Muscle layer of colon (tissue), 2 donors: Measurements from ENCODE around the gene DAPK1.

ENCODE experiments used
- H3K27ac ChIP-seq: one replicate; pipeline ENCODE4 v1.7.0; 2013; ENCODE audit warnings: low read depth, mild to moderate bottlenecking, low read length, moderate library complexity
- H3K27me3 ChIP-seq, 2 donors: one replicate each; pipeline ENCODE4 v1.7.0; 2013; ENCODE audit warnings: low read length in 2 of 2, mild to moderate bottlenecking in 2 of 2; ENCODE audit not compliant: insufficient read depth in 2 of 2, control insufficient read depth in 1 of 2
- H3K36me3 ChIP-seq: one replicate; pipeline ENCODE4 v1.7.0; 2013; ENCODE audit warnings: mild to moderate bottlenecking, low read length; ENCODE audit not compliant: insufficient read depth
- H3K4me1 ChIP-seq: one replicate; pipeline ENCODE4 v1.7.0; 2013; ENCODE audit warnings: mild to moderate bottlenecking, low read length; ENCODE audit not compliant: insufficient read depth
- H3K4me3 ChIP-seq, 2 donors: one replicate each; pipeline ENCODE4 v1.7.0; 2013; ENCODE audit warnings: low read length in 2 of 2, low read depth in 1 of 2, mild to moderate bottlenecking in 1 of 2, moderate library complexity in 1 of 2
- H3K9ac ChIP-seq: one replicate; pipeline ENCODE4 v1.7.0; 2013; ENCODE audit warnings: low read length
- H3K9me3 ChIP-seq: one replicate; pipeline ENCODE4 v1.7.0; 2013; ENCODE audit warnings: mild to moderate bottlenecking, low read length
- donor health status: abdominal sarcoma.
- donor health status: Adenocarcinoma of cecum.

The DAPK1 gene

GRCh38 chr9:87611776-87612175, 114.1 kb downstream of the DAPK1 start:
- Histone ChIP-seq H3K27ac (no peak overlapping the region), H3K36me3 (peaks cover 4% of the 10 kb centered on the region), H3K4me1 (peaks cover 60% of the 10 kb centered on the region), H3K9ac (no peak overlapping the region), H3K27me3 (no peaks in the 10 kb centered on the region), H3K4me3 (no peak overlapping the region), H3K9me3 (no peaks in the 10 kb centered on the region)

DNA sequence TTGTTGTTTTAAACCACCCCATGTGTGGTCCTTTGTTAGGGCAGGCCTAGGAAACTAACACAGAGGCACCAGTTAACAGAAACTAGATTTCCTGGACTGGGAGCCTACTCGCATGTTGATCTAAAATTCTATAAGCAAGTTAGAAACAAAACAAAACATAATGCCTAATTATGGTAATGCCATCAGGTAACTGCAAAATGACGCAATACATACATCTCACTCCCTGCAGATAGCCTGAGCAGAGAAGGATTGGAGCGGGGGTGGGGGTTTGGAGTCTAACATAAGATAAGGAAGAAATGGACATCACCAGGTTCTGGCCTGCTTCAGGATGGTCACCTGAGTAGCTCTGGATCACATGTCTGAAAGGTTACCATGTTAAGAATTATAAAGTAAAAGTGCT, 114.9 kb downstream of the DAPK1 start:
- Histone ChIP-seq H3K9me3 (no peaks in the 10 kb centered on the region), H3K4me3 (no peak overlapping the region), H3K27me3 (no peaks in the 10 kb centered on the region), H3K36me3 (peaks cover 4% of the 10 kb centered on the region), H3K4me1 (peaks cover 54% of the 10 kb centered on the region), H3K9ac (no peak overlapping the region), H3K27ac (no peak overlapping the region)

- Histone ChIP-seq H3K36me3 (peaks cover 4% of the 10 kb centered on the region), H3K27me3 (no peaks in the 10 kb centered on the region), H3K4me3 (peak overlapping the region in 1 of 2 donors; percentile 4), H3K27ac (no peak overlapping the region), H3K9ac (no peak overlapping the region), H3K4me1 (peaks cover 44% of the 10 kb centered on the region), H3K9me3 (no peaks in the 10 kb centered on the region)
Observed at GRCh38 chr9:87613265-87614111, 115.8 kb downstream of the DAPK1 start.

DNA sequence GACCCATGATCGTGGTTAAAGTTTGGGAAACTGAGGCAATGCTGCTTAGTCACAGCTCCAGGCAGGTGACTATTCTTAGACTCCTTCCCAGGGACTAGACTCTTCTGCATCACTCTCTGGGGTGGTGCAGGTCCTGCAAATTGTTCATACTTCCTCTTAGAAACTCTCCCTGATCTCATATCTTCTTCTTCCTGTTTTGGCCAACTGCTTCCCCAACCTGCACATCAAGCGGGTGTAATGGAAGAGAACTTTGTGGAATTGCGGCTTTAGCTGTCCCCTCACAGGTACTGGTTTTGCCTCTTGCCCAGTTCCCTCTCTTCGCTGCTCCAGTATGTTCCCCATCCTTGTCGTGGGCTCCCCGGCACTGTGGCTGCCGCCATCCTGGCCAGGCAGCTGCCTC, 116.7 kb downstream of the DAPK1 start:
- Histone ChIP-seq H3K4me1 (peaks cover 38% of the 10 kb centered on the region), H3K9ac (no peak overlapping the region), H3K27me3 (no peaks in the 10 kb centered on the region), H3K27ac (peak overlapping the region; percentile 23), H3K9me3 (no peaks in the 10 kb centered on the region), H3K36me3 (no peaks in the 10 kb centered on the region), H3K4me3 (no peak overlapping the region)

DNA sequence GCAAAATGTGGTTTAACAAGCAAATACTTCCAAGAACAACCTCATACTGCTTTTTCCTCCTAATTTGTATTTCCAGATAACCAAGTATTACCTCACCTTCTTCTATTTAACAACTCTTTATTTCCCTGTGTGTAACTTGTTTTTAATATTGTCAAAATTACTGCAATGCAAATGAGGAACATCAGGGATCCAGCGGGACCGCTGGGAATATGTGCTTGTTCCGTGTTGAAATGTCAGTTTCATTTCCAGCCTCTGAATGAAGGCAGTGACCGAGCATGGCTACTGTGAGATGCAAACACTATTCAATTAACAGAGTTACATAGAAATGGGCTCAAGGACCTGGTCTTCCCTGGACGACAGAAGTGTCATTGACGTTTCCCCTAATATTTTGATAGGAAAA, 117.5 kb downstream of the DAPK1 start:
- no peak overlapping the region for H3K4me3 ChIP-seq
- no peak overlapping the region for H3K27ac ChIP-seq
- no peaks in the 10 kb centered on the region for H3K36me3 ChIP-seq
- H3K9ac ChIP-seq, result no peak overlapping the region
- peaks cover 35% of the 10 kb centered on the region for H3K4me1 ChIP-seq
- H3K9me3 ChIP-seq, result no peaks in the 10 kb centered on the region
- no peaks in the 10 kb centered on the region for H3K27me3 ChIP-seq

DNA sequence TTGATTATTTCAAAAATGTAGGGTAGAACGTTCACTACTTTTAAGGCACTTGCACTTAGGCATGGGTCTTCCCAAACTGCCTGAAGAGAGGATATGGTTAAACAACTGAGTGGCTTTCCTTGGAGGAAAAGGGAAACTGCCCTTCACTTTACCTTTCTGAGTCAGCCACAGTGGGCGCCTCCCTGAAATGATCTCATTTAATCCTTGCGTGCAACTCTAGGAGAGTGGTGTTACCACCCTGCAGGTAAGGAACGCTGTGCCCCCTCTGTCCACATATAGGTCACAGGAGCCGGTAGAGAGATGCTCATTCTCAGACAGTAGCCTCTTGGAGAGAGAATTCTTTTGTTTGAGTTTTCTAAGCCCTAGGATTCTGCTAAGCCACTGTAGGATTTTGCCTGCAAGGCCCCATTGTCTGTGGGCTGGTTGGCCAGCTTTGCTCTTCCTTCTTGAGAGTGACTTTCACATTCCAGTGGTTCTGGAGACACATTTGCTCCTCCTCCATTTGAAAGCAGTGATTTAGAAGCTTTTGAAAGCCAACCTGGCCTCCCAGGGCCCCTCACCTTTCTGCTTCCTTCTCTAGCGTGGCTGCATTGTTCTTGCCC, 118.0 kb downstream of the DAPK1 start:
- Histone ChIP-seq H3K36me3 (no peaks in the 10 kb centered on the region), H3K4me3 (no peak overlapping the region), H3K4me1 (peaks cover 30% of the 10 kb centered on the region), H3K27me3 (no peaks in the 10 kb centered on the region), H3K27ac (no peak overlapping the region), H3K9ac (no peak overlapping the region), H3K9me3 (no peaks in the 10 kb centered on the region)

GRCh38 chr9:87618226-87618625, 120.6 kb downstream of the DAPK1 start:
- Histone ChIP-seq H3K27me3 (no peaks in the 10 kb centered on the region), H3K4me3 (no peak overlapping the region), H3K9ac (no peak overlapping the region), H3K4me1 (peaks cover 26% of the 10 kb centered on the region), H3K36me3 (no peaks in the 10 kb centered on the region), H3K27ac (no peak overlapping the region), H3K9me3 (no peaks in the 10 kb centered on the region)

- H3K27me3 ChIP-seq, result no peaks in the 10 kb centered on the region
- H3K9ac ChIP-seq, result no peak overlapping the region
- H3K27ac ChIP-seq, result no peak overlapping the region
- no peak overlapping the region for H3K4me3 ChIP-seq
- H3K36me3 ChIP-seq, result no peaks in the 10 kb centered on the region
- H3K9me3 ChIP-seq, result no peaks in the 10 kb centered on the region
- peaks cover 19% of the 10 kb centered on the region for H3K4me1 ChIP-seq
Observed at GRCh38 chr9:87618931-87619330, 121.3 kb downstream of the DAPK1 start.

GRCh38 chr9:87619346-87619745, 121.7 kb downstream of the DAPK1 start:
- Histone ChIP-seq H3K27me3 (no peaks in the 10 kb centered on the region), H3K9me3 (no peaks in the 10 kb centered on the region), H3K9ac (no peak overlapping the region), H3K27ac (no peak overlapping the region), H3K4me3 (no peak overlapping the region), H3K4me1 (peaks cover 14% of the 10 kb centered on the region), H3K36me3 (no peaks in the 10 kb centered on the region)

GRCh38 chr9:87620731-87621322, 123.2 kb downstream of the DAPK1 start:
- H3K4me1 ChIP-seq, result peaks cover 14% of the 10 kb centered on the region
- H3K9ac ChIP-seq, result no peak overlapping the region
- no peaks in the 10 kb centered on the region for H3K27me3 ChIP-seq
- no peak overlapping the region for H3K27ac ChIP-seq
- no peaks in the 10 kb centered on the region for H3K36me3 ChIP-seq
- H3K4me3 ChIP-seq, result no peak overlapping the region
- H3K9me3 ChIP-seq, result no peaks in the 10 kb centered on the region

- H3K9me3 ChIP-seq, result no peaks in the 10 kb centered on the region
- H3K4me1 ChIP-seq, result peaks cover 18% of the 10 kb centered on the region
- H3K9ac ChIP-seq, result no peak overlapping the region
- H3K27me3 ChIP-seq, result no peaks in the 10 kb centered on the region
- no peaks in the 10 kb centered on the region for H3K36me3 ChIP-seq
- H3K27ac ChIP-seq, result no peak overlapping the region
- H3K4me3 ChIP-seq, result no peak overlapping the region
Observed at GRCh38 chr9:87622098-87622497, 124.4 kb downstream of the DAPK1 start.
